Panc1 (cell line): ENCODE measurements around the gene TRIM54. TPM values are rescaled to one million over a fixed set of nuclear protein-coding genes. Genes with fewer than 3 reads are reported as not detected.

Source experiments
- ATAC-seq: fragments of 200-7000 bp; cut with Tn5 transposase; 2 replicates; pipeline ENCODE4 v1.9.1; 2020; ENCODE audit warnings: mild to moderate bottlenecking, moderate library complexity
- BruUV-seq: library from RNA; stranded (reverse); fragments of 400-500 nt; replicated peaks from 2 replicates; lab custom pipeline; 2021; lab: Mats Ljungman, UMichigan
- CTCF ChIA-PET: fragments of 300-600 bp; sonication (Branson Sonifier 250); formaldehyde crosslinking; loops from one replicate; lab custom pipeline; 2022; ENCODE audit warnings: antibody characterized with exemption; lab: Charles Lee
- POLR2A ChIA-PET: fragments of 300-600 bp; sonication (Branson Sonifier 250); formaldehyde crosslinking; loops from one replicate; lab custom pipeline; 2022; ENCODE audit warnings: antibody characterized with exemption; lab: Charles Lee
- DNase-seq: peaks from one replicate; pipeline ENCODE4 v3.0.0-alpha.2; 2010; ENCODE audit warnings: low read depth, low spot score
- H3K27ac ChIP-seq: 2 replicates; pipeline ENCODE4 v1.5.1; 2011; ENCODE audit warnings: mild to moderate bottlenecking, low read length, inconsistent platforms
- H3K27me3 ChIP-seq: fragments of 200-500 bp; sonication (Bioruptor generic); 2 replicates; pipeline ENCODE4 v1.6.0; 2014; ENCODE audit warnings: low read length, inconsistent platforms; ENCODE audit not compliant: control insufficient read depth, insufficient read depth
- H3K36me3 ChIP-seq: fragments of 200-500 bp; sonication (Bioruptor generic); 2 replicates; pipeline ENCODE4 v1.5.1; 2014; ENCODE audit warnings: inconsistent platforms, mild to moderate bottlenecking, low read length, moderate library complexity; ENCODE audit not compliant: control insufficient read depth, insufficient read depth
- H3K4me1 ChIP-seq: 2 replicates; pipeline ENCODE4 v1.5.1; 2011; ENCODE audit warnings: inconsistent platforms, mild to moderate bottlenecking, low read length, moderate library complexity; ENCODE audit not compliant: control insufficient read depth, insufficient read depth
- H3K4me3 ChIP-seq, 2 experiments: 2 replicates each; pipeline ENCODE4 v1.5.1; 2011 to 2012; ENCODE audit warnings: low read depth in 2 of 2, low read length in 2 of 2, mild to moderate bottlenecking in 2 of 2, inconsistent platforms in 1 of 2, moderate library complexity in 1 of 2
- H3K9me3 ChIP-seq: fragments of 200-500 bp; sonication (Bioruptor generic); 2 replicates; pipeline ENCODE4 v1.5.1; 2014; ENCODE audit warnings: low read depth, mild to moderate bottlenecking, inconsistent platforms, low read length, moderate library complexity; ENCODE audit not compliant: control insufficient read depth, insufficient read depth
- POLR2AphosphoS5 ChIP-seq: IDR thresholded peaks from 2 replicates; pipeline ENCODE4 v1.6.1; 2012; ENCODE audit warnings: mild to moderate bottlenecking, low read depth, low read length, moderate library complexity
- SIN3A ChIP-seq: IDR thresholded peaks from 2 replicates; pipeline ENCODE4 v1.6.1; 2012; ENCODE audit warnings: low read depth, mild to moderate bottlenecking, low read length, moderate library complexity, borderline replicate concordance; ENCODE audit not compliant: insufficient read depth
- TCF7L2 ChIP-seq: IDR thresholded peaks from 2 replicates; pipeline ENCODE4 v1.6.1; 2011; ENCODE audit warnings: mild to moderate bottlenecking, low read depth, low read length, inconsistent platforms
- in situ Hi-C: cut with HindIII; loops from 2 replicates; pipeline ENCODE4 v1.10.0; 2016; ENCODE audit warnings: low sequenced_read_pairs, low pct_unique_long_range_greater_than_20kb
- intact Hi-C: fragments of 100-400 bp; cut with micrococcal nuclease; formaldehyde crosslinking; loops from one replicate; pipeline ENCODE4 v1.10.0; 2022; ENCODE audit not compliant: unreplicated experiment
- total RNA-seq: library from RNA; stranded (reverse); gene quantifications from one replicate; pipeline ENCODE4 v1.2.1, GENCODE V29; 2021; ENCODE audit not compliant: unreplicated experiment
- TF ChIP-seq, protein P1 (sequence below): fragments of 450-650 bp; IDR thresholded peaks from 2 replicates; pipeline ENCODE4 v1.5.1; 2017; ENCODE audit warnings: mild to moderate bottlenecking
- TF ChIP-seq, protein P2 (sequence below), 2 experiments: IDR thresholded peaks; 2 replicates each; pipeline ENCODE4 v1.6.1; 2011 to 2012; ENCODE audit warnings: low read depth in 2 of 2, control low read depth in 1 of 2, low read length in 1 of 2, mild to moderate bottlenecking in 1 of 2, moderate library complexity in 1 of 2; ENCODE audit not compliant: insufficient read depth in 1 of 2

Gene TRIM54
- total RNA-seq, 1 experiment from 2014 or later, result 0.21 TPM

DNA sequence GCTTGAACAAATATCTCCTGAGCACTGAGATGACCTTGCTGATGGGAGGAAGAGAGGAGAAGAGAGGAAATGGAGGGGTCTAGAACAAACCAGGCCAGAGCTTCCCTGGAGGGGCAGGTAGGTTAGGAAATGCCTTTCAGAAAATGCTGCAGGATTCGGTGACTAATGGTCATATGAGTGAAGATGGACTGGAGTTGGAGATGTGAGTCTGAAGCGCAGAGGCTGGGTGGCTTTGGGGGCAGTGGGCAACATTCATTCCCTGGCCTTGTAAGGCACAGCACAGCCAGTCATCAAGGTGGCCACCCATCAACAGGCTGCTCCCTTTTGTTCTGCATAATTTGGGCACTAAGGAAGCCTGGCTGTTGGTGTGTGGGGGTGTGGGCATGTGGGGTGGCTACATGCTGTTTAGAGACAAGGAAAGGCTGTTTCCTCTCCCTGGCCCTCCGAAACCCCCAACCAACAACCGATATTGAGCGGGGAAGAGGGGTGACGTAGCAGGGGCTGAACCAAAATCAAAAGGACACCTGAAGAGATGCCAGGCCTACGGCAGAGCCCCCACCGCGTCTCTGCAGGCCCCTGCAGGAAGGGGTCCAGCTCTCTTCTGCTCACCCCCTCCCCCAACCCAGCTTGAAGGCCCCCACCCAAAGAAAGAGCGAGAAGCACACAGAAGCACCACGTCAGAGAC is 20.8 kb upstream of the TRIM54 start:
- Histone ChIP-seq H3K9me3 (no peaks in the 10 kb centered on the region), H3K4me1 (peaks cover 7% of the 10 kb centered on the region), H3K27me3 (peaks cover 27% of the 10 kb centered on the region), H3K4me3 (no peak overlapping the region), H3K36me3 (no peaks in the 10 kb centered on the region), H3K27ac (no peak overlapping the region)
- no peak for ATAC-seq
- DNase-seq, result no peak
- POLR2A ChIA-PET, result no interaction called here
- TF ChIP-seq SIN3A (no peak), TCF7L2 (no peak), POLR2AphosphoS5 (no peak)
- TF ChIP-seq, protein P1, sequence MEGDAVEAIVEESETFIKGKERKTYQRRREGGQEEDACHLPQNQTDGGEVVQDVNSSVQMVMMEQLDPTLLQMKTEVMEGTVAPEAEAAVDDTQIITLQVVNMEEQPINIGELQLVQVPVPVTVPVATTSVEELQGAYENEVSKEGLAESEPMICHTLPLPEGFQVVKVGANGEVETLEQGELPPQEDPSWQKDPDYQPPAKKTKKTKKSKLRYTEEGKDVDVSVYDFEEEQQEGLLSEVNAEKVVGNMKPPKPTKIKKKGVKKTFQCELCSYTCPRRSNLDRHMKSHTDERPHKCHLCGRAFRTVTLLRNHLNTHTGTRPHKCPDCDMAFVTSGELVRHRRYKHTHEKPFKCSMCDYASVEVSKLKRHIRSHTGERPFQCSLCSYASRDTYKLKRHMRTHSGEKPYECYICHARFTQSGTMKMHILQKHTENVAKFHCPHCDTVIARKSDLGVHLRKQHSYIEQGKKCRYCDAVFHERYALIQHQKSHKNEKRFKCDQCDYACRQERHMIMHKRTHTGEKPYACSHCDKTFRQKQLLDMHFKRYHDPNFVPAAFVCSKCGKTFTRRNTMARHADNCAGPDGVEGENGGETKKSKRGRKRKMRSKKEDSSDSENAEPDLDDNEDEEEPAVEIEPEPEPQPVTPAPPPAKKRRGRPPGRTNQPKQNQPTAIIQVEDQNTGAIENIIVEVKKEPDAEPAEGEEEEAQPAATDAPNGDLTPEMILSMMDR, result no peak
- TF ChIP-seq, protein P2, sequence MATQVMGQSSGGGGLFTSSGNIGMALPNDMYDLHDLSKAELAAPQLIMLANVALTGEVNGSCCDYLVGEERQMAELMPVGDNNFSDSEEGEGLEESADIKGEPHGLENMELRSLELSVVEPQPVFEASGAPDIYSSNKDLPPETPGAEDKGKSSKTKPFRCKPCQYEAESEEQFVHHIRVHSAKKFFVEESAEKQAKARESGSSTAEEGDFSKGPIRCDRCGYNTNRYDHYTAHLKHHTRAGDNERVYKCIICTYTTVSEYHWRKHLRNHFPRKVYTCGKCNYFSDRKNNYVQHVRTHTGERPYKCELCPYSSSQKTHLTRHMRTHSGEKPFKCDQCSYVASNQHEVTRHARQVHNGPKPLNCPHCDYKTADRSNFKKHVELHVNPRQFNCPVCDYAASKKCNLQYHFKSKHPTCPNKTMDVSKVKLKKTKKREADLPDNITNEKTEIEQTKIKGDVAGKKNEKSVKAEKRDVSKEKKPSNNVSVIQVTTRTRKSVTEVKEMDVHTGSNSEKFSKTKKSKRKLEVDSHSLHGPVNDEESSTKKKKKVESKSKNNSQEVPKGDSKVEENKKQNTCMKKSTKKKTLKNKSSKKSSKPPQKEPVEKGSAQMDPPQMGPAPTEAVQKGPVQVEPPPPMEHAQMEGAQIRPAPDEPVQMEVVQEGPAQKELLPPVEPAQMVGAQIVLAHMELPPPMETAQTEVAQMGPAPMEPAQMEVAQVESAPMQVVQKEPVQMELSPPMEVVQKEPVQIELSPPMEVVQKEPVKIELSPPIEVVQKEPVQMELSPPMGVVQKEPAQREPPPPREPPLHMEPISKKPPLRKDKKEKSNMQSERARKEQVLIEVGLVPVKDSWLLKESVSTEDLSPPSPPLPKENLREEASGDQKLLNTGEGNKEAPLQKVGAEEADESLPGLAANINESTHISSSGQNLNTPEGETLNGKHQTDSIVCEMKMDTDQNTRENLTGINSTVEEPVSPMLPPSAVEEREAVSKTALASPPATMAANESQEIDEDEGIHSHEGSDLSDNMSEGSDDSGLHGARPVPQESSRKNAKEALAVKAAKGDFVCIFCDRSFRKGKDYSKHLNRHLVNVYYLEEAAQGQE (IDR thresholded peaks at IDR 0.05; ENCODE audit: insufficient read depth in 1 of 2, low read depth in 2 of 2, low read length in 1 of 2), result no peak
- no TSS peak for BruUV-seq
- CTCF ChIA-PET, result no interaction called here
- intact Hi-C loops, result no loop called here
- in situ Hi-C loops, result no loop called here

DNA sequence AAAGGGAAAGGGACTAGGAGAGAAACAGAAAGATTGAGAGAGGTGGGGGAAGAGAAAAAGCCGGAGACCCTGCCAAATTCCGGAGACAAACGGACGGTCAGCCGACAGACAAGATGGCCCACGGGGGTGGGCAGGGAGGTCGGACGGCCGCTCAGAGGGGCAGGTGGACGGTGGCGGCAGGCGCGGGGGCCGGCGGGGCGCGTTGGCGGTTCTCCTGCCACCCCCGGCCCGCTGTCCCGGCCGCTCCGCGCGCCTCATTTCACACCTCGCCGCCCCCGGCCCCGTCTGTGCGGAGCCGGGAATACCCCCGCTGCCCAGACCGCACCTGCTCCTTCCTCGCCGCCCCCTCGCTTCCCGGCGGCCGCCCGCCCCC is 20.3 kb upstream of the TRIM54 start:
- H3K9me3 ChIP-seq, result no peaks in the 10 kb centered on the region
- H3K36me3 ChIP-seq, result no peaks in the 10 kb centered on the region
- ChIA-PET POLR2A (no interaction called here), CTCF (no interaction called here)
- ATAC-seq (no peak), DNase-seq (no peak)
- H3K4me1 ChIP-seq, result peaks cover 7% of the 10 kb centered on the region
- no peak overlapping the region for H3K27ac ChIP-seq
- no TSS peak for BruUV-seq
- intact Hi-C loops (no loop called here), in situ Hi-C loops (no loop called here)
- H3K27me3 ChIP-seq, result peaks cover 27% of the 10 kb centered on the region
- peak overlapping the region in 1 of 2 experiments; percentile 43; a peak in 1 of 4 replicates for H3K4me3 ChIP-seq
- TF ChIP-seq POLR2AphosphoS5, result no peak
- TF ChIP-seq, protein P1, result no peak
- TF ChIP-seq TCF7L2, result no peak
- TF ChIP-seq, protein P2 (IDR thresholded peaks at IDR 0.05; ENCODE audit: insufficient read depth in 1 of 2, low read depth in 2 of 2, low read length in 1 of 2), result no peak
- TF ChIP-seq SIN3A, result no peak
